GM18951 (cell line): ENCODE results near the gene SPTSSA.
"Not testable (repeated sequence)": the region's sequence is repeated elsewhere in the genome, so short reads cannot be mapped to it uniquely, and the experiment has no call there.

Source experiments
- POLR2A ChIP-seq: IDR thresholded peaks from 4 replicates; pipeline ENCODE4 v1.6.1; 2011; ENCODE audit warnings: mild to moderate bottlenecking; ENCODE audit not compliant: insufficient read length, insufficient read depth; ENCODE audit errors: extremely low read depth
- in situ Hi-C: fragments of 300-500 bp; cut with MboI; formaldehyde crosslinking; loops from one replicate; pipeline ENCODE4 v1.12.0; 2022; ENCODE audit warnings: low sequenced_read_pairs, mixed read lengths, inconsistent platforms; ENCODE audit not compliant: unreplicated experiment

Gene SPTSSA

DNA sequence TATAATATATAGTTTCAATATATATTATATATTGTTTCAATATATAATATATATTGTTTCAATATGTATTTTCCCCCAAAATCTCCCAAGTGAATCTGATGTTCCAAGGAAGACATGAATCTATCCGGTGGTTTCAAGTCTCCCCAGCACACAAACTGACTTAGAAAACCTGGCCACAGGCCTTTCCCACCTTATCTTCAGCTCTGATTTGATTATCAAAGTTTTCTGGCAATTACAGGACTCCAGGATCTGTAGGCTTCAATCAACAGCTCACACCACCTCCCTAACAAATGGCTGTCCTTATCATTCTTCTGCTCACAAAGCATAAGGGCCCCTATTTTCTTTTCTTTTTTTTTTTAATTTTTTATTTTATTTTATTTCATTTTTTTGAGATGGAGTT is 22.7 kb upstream of the SPTSSA start:
- TF ChIP-seq POLR2A: no peak
- in situ Hi-C loops: no loop called here

DNA sequence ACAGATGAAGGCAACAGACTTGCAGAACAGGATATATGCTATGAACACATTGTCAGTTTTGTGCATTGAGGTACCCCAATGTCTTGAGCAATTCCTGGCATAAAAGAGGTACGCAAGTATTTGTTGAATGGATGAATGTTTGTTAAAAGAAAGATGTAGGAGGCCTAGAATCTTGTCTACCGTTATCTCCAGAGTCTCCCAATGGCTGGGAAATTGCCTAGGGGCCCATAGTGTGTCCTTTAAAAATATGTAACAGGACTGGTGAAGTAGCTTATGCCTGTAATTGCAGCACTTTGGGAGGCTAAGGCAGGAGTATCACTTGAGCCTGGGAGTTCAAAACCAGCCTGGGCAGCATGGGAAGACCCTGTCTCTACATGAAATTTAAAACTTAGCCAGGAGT is 20.4 kb upstream of the SPTSSA start:
- in situ Hi-C loops: no loop called here

DNA sequence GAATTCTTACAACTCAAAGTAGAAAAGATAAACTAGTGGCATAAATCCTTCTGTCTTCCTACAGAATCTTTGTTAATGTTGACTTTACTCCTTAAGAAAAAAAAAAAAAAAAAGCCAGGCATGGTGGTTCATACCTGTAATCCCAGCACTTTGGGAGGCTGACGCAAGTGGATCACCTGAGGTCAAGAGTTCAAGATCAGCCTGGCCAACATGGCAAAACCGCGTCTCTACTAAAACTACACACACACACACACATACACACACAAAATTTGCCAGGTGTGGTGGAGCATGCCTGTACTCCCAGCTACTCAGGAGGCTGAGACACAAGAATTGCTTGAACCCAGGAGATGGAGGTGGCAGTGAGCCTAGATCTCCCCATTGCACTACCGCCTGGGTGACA is 17.7 kb upstream of the SPTSSA start:
- no peak for TF ChIP-seq POLR2A
- in situ Hi-C loops: no loop called here

More for the DNA sequence above, 20.4 kb upstream of the SPTSSA start:
- TF ChIP-seq POLR2A: no peak

DNA sequence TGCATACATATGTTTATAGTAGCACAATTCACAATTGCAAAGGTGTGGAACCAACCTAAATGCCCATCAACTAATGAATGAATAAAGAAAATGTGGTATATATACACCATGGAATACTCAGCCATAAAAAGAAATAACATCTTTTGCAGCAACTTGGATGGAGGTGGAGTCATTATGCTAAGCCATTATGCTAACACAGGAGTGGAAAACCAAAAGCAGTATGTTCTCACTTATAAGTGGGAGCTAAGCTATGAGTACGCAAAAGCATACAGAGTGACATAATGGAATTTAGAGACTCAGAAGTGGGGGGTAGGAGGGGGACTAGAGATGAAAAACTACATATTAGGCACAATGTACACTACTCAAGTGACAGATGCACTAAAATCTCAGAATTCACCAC is 16.2 kb upstream of the SPTSSA start:
- in situ Hi-C loops: no loop called here

DNA sequence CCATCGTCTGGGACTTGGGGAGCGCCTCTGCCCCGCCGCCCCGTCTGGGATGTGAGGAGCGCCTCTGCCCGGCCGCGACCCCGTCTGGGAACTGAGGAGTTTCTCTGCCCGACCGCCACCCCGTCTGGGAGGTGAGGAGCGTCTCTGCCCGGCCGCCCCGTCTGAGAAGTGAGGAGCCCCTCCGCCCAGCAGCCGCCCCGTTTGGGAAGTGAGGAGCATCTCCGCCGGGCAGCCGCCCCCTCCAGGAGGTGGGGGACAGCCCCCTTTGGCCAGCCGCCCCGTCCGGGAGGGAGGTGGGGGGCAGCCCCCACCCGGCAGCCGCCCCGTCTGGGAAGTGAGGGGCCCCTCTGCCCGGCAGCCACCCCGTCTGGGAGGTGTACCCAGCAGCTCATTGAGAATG is 14.0 kb upstream of the SPTSSA start:
- in situ Hi-C loops: not testable (repeated sequence)

More for the DNA sequence above, 16.2 kb upstream of the SPTSSA start:
- no peak for TF ChIP-seq POLR2A

DNA sequence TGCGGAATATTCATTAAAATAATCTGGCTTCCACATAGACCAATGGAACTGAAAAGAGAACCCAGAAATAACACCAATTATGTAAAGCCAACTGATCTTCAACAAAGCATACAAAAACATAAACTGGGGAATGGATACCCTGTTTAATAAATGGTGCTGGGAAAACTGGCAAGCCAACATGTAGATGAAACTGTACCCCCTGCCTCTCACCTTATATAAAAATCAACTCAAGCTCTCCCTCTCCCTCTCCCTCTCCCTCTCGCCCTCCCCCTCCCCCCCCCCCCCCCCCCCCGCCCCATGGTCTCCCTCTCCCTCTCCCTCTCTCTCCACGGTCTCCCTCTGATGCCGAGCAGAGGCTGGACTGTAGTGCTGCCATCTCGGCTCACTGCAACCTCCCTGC is 13.1 kb upstream of the SPTSSA start:
- in situ Hi-C loops: no loop called here
- TF ChIP-seq POLR2A: no peak

DNA sequence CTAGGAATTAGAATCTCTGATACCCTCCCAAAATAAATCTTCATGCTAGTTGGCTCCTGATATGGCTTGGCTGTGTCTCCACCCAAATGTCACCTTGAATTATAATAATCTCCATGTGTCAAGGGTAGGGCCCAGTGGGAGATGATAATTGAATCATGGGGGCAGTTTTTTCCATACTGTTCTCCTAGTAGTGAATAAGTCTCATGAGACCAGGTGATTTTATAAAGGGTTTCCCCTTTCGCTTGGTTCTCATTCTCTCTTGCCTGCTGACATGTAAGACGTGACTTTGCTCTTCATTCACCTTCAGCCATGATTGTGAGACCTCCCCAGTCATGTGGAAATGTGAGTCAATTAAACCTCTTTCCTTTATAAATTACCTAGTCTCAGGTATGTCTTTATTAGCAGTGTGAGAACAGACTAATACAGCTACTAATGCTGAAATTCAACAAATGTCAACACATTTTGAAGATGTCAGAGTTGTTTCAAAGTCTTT is 12.2 kb upstream of the SPTSSA start:
- in situ Hi-C loops: no loop called here
- no peak for TF ChIP-seq POLR2A

DNA sequence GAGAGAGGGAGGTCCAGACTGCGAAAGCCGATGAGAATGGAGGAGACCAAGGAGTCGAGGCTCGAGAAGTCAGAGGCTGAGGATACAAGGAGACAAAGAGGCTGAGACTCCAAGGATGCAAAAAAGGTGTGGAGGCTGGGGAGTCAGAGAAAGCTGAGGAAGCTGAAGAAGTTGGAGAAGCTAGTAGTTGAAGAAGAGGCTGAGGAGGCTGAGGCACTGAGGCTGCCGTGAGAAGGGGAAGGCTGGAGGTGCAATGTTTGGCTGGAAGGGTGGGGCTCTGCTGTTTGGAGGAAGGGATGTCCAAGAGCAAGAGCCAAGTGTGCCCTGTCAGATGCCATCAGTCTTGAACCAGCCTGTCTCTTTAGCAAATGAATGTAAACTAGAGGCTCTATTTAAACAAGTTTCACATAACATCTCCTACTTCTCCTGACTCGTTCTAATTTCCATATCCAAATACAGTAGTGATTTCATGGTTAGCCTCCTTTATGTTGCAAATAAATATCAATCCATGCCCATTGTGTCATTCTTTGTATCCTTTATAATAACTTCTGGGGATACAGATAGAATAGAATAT is 10.8 kb upstream of the SPTSSA start:
- in situ Hi-C loops: no loop called here
- TF ChIP-seq POLR2A: no peak

DNA sequence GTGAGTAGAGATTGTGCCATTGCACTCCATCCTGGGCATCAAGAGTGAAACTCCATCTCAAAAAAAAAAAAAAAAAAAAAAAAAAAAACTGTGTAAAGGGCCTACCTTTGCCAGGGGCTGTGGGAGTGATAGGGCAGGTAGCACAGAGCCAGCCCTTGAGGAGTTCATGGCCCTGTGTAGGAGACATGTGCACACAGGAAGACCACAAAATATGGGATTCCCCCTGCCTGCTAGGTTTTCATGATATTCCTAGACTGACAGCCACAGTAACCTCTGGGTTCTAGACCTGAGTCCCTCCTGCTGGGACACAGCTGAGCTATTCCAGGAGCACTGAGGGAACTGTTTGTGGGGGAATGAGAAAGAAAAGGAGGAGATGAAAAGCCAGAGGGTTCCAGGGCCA is 8.3 kb upstream of the SPTSSA start:
- in situ Hi-C loops: no loop called here
- no peak for TF ChIP-seq POLR2A

DNA sequence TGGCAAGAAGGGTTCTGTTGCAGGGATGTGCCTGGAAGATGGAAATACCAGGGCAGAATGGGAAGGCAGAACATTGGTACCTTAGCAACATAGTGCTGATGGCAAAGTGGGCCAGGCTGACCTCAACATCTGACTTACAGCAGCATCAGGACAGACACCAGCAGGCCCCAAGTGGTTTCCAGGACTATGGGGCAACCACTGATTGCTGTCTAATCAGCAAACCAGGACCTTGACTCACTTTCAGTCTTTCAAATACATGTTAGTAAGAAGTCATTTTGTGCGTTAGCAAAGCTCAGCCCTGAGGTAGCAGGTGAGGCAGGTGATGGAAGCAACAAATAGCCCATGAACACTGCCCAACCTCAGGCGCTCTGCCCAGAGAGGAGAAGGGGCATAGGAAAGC is 4.7 kb upstream of the SPTSSA start:
- TF ChIP-seq POLR2A: no peak
- in situ Hi-C loops: no loop called here

DNA sequence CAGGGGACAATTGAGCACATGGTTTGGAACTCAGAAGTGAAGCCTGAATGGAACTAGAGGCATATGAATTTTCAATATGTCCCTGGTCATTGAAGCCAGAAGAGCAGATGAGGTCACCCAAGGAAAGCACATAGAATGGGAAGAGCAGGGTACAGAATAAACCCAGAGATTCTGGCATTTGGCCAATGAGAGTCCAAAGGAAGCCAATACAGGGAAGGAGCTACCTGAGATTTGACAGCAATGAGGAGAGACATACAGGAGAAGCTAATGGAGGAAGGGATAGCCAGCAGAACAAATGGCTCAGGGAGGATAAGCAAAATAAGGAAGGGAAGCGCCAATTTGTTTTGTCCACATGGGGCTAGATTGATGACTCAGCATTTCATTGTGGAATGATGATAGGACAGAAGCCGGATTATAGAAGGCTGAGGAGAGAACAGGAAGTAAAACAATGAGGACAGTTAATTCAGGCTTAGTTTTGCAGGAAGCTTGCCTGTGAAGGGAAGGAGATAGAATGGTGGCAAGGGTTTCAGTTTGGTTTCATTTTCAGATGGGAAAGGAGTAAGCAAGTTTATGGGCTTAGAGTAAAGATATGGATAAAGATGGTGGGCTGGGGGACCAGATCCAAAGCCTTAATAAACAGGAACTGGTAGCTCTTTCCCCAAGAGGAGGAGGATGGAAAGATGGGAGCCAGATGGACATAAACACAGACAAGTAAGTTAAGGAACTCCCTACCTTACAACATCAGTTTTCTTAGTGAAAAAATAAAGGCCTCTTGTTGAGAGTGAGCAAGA is 3.2 kb upstream of the SPTSSA start:
- TF ChIP-seq POLR2A: no peak
- in situ Hi-C loops: no loop called here

DNA sequence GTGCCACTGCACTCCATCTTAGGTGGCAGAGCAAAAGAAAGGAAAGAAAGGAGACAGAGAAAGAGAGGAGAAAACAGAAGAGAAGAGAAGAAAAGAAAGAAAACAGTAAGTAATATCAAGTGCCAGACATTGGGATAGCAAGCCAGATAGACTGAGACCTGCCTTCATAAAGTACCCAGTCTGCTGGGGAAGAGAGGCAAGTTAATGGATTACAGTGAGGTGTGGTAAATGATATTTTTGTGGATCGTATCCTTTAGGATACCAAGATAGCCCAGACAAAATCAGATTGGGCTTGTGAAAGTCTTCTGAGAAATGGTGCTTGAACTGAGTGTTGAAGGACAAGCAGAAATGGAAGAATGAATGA is 1.5 kb upstream of the SPTSSA start:
- no peak for TF ChIP-seq POLR2A
- in situ Hi-C loops: no loop called here

DNA sequence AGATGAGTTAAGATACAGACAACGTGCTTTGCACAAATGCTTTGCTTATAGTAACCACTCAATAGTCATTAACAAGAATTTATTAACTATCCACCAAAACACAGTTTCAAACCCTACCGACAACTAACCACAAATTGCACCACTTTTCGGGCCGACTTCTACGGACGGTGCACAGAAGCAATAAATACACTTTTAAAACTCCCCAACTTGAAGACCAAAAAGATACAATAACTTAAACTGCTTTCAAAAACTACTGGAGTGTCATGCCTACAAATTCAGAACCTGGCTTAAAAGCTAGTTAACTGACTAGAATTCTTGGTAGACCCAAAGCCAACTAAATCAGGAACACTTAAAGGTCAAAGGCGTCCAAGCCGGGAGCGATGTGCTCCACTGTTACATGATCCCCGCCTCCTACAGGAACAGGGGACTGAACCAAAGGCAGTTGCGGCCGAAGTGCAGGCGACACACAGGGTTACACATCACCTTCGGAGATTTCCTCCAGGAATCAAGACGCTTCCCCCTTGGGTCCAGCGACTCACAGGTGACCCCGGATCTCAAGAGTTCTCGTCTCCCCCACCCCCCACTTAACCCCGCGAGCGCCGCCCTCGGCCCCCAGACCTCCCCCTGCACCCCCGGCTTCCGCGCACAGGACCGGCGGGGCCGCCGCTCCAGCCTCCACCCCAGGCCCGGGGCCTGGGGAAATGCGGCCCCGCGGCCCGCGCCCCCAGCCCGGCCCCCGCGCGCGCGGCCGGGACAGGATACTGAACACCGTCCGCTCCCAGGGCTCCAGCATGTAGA is 507 bp downstream of the SPTSSA start:
- in situ Hi-C loops: no loop called here
- no peak for TF ChIP-seq POLR2A

DNA sequence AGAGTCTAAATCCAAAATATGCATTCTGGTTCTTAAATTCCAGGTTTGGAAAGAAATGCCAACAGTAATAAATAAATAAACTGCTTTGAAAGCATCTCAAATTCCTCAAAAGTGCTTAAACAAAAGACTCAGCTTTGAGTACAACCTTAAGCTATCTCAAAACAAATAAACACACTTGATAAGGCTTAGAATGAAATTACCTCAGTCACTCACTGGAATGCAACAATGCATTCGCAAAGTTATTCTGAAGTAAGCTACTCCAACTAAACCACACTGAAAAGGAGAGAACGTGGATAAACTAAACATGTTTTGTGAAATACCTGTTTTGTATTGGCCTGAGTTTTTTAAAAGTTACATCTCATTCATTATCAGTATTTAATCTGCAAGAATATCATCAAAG is 1.2 kb downstream of the SPTSSA start:
- in situ Hi-C loops: no loop called here
- no peak for TF ChIP-seq POLR2A
